Lower lobe of right lung (tissue), 2 donors: ENCODE results near the gene FERMT3. TPM values are rescaled to one million over a fixed set of nuclear protein-coding genes. Genes with fewer than 3 reads are reported as not detected.

Experiments
- ATAC-seq, 2 donors: fragments of 200-7000 bp; cut with Tn5 transposase; one replicate each; pipeline ENCODE4 v1.9.1; 2020 to 2022; ENCODE audit warnings: mild to moderate bottlenecking in 2 of 2, moderate library complexity in 2 of 2
- DNase-seq: peaks from one replicate; pipeline ENCODE4 v3.0.0-alpha.2; 2020
- H3K27ac ChIP-seq: fragments of 200-600 bp; one replicate; pipeline ENCODE4 v1.8.0; 2022
- H3K27me3 ChIP-seq: fragments of 200-600 bp; one replicate; pipeline ENCODE4 v1.8.0; 2022; ENCODE audit warnings: low read depth
- H3K36me3 ChIP-seq: fragments of 200-600 bp; one replicate; pipeline ENCODE4 v1.8.0; 2022; ENCODE audit warnings: mild to moderate bottlenecking
- H3K4me1 ChIP-seq: fragments of 200-600 bp; one replicate; pipeline ENCODE4 v1.8.0; 2022
- H3K4me3 ChIP-seq: fragments of 200-600 bp; one replicate; pipeline ENCODE4 v1.8.0; 2022; ENCODE audit warnings: mild to moderate bottlenecking
- H3K9me3 ChIP-seq: fragments of 200-600 bp; one replicate; pipeline ENCODE4 v1.8.0; 2022
- CTCF ChIP-seq: fragments of 200-600 bp; IDR thresholded peaks from one replicate; pipeline ENCODE4 v1.8.0; 2022; ENCODE audit warnings: antibody characterized with exemption, mild to moderate bottlenecking
- intact Hi-C: fragments of 100-400 bp; cut with DNase I; formaldehyde crosslinking; loops from one replicate; pipeline ENCODE4 v1.11.0; 2022
- total RNA-seq: library from RNA; stranded (reverse); fragmentation: NEBNext Ultra II Directional; extraction: Animal tissue kit (Norgen Biotek cat#: 25700); gene quantifications from one replicate; pipeline ENCODE4 v1.2.1, GENCODE V29; 2021
- donor health status: DM: no; HTN: yes; CAD: no; lungs with severe emphysema.

FERMT3 gene
- total RNA-seq, 1 donor from 2014 or later, result 92.0 TPM

GRCh38 chr11:64209563-64209843 lies 3.0 kb downstream of the FERMT3 start:
- H3K36me3 ChIP-seq, result peaks cover 46% of the 10 kb centered on the region
- H3K9me3 ChIP-seq, result no peaks in the 10 kb centered on the region
- intact Hi-C loops, result no loop called here
- no peak for DNase-seq
- no peak overlapping the region for H3K27ac ChIP-seq
- H3K4me3 ChIP-seq, result no peak overlapping the region
- no peak for TF ChIP-seq CTCF
- no peaks in the 10 kb centered on the region for H3K27me3 ChIP-seq
- peaks cover 43% of the 10 kb centered on the region for H3K4me1 ChIP-seq
- no peak for ATAC-seq

DNA sequence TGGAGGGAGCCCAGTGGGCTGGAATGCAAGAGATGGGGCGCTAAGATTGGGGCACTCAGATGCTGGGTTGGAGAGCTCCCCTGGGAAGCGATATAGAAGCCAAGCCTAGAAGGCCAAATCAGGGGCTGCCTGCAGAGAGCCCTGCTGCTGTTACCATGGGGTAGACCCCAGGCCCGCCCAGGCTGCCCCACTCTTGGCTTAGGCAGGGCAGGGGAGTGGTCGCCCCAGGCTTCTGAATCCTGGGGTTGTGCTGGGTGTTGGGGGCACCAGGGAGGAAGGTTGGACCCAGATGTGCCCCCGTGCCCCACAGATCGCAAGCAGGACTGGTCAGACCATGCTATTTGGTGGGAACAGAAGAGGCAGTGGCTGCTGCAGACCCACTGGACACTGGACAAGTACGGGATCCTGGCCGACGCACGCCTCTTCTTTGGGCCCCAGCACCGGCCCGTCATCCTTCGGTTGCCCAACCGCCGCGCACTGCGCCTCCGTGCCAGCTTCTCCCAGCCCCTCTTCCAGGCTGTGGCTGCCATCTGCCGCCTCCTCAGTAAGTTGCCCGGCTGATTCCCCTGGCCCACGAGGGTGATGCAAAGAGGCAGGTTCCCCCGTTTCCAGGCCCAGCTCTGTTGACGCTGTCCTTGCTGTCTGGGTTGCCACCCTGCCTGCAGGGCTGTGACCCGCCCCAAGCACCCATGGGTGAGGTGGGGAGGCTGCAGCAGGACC lies 3.9 kb downstream of the FERMT3 start:
- DNase-seq, result no peak
- no peak for ATAC-seq
- TF ChIP-seq CTCF, result no peak
- Histone ChIP-seq H3K27ac (no peak overlapping the region), H3K4me3 (no peak overlapping the region), H3K36me3 (peaks cover 49% of the 10 kb centered on the region), H3K4me1 (peaks cover 34% of the 10 kb centered on the region), H3K9me3 (no peaks in the 10 kb centered on the region), H3K27me3 (no peaks in the 10 kb centered on the region)
- intact Hi-C loops, result no loop called here

- intact Hi-C loops, result no loop called here
- Histone ChIP-seq H3K27me3 (no peaks in the 10 kb centered on the region), H3K4me3 (no peak overlapping the region), H3K9me3 (no peaks in the 10 kb centered on the region), H3K4me1 (peaks cover 25% of the 10 kb centered on the region), H3K36me3 (peaks cover 41% of the 10 kb centered on the region), H3K27ac (no peak overlapping the region)
- no peak for TF ChIP-seq CTCF
- ATAC-seq, result no peak
- DNase-seq, result no peak
Observed at GRCh38 chr11:64211181-64211872, 4.8 kb downstream of the FERMT3 start.

DNA sequence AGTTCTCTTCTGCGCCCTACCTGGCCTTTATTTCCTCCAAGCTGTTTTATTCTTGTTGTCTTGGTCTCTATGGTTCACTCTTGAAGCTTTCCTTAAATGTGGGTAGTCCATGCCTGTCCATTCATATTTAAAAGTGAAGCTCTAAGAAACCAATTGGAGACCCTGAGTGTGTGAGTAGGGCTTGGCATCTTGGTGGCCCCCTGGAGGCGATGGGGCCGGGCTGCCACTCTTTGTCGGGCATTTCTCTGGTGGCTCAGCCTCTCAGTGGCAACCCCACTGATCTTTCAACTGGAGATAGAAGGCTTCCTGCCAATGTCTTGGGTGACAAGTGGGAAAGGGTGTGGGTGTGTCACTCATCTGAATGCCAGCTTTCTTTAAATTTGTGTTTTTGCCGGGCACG lies 10.4 kb downstream of the FERMT3 start:
- H3K9me3 ChIP-seq, result no peaks in the 10 kb centered on the region
- no peak for TF ChIP-seq CTCF
- intact Hi-C loops, result no loop called here
- H3K36me3 ChIP-seq, result peaks cover 63% of the 10 kb centered on the region
- ATAC-seq, result no peak
- no peak for DNase-seq
- H3K4me3 ChIP-seq, result no peak overlapping the region
- H3K27ac ChIP-seq, result no peak overlapping the region
- H3K4me1 ChIP-seq, result no peaks in the 10 kb centered on the region
- no peaks in the 10 kb centered on the region for H3K27me3 ChIP-seq

GRCh38 chr11:64218628-64219353 lies 12.3 kb downstream of the FERMT3 start:
- Histone ChIP-seq H3K27ac (no peak overlapping the region), H3K9me3 (no peaks in the 10 kb centered on the region), H3K36me3 (peaks cover 64% of the 10 kb centered on the region), H3K4me3 (no peak overlapping the region), H3K4me1 (no peaks in the 10 kb centered on the region), H3K27me3 (no peaks in the 10 kb centered on the region)
- DNase-seq (no peak), ATAC-seq (no peak)
- intact Hi-C loops, result no loop called here
- TF ChIP-seq CTCF, result no peak
